CD4-positive, alpha-beta T cell treated with Interleukin-6 at 100 ng/mL for 8 hours (primary cell): ENCODE measurements around the gene MCCC1.

Experiments
- DNase-seq: peaks from one replicate; pipeline ENCODE4 v3.0.0-alpha.2; 2020; ENCODE audit warnings: mixed read lengths, low spot score

MCCC1 gene

GRCh38 chr3:182981038-182981380 is 118.3 kb downstream of the MCCC1 start:
- DNase-seq = no peak

- DNase-seq = peak; percentile 85
These were observed 118.9 kb downstream of the MCCC1 start, which contains the start of gene DCUN1D1 for GRCh38 chr3:182980204-182981037. DCUN1D1 (minus strand) TSS chr3:182980538; CDS start chr3:182980489, 49 bp downstream.

DNA sequence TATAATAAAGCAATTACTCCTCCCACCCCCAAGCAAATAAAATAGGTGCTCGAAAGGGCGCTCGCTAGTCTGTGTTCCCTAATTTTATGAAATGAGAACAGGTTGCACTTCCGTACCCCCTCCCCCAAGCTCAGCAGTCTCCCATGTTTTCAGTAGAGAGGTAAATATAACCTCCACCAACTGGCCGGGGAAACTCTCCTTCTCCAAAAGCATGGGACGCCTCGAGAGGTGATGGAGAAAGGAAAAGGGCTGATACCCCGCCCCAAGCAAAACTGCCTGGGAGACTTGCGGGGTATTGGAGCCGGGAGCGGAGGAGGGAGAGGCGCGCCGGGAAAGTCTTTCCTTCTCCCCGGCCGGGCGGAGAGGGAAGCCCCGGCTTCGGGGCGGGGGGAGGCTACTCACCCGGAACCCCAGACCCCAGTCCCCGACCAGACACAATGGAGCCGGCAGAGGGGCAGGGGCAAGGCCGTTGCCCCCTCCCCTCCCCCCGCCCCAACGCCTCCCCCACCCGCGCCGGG is 119.6 kb downstream of the MCCC1 start:
- DNase-seq = peak; percentile 11

DNA sequence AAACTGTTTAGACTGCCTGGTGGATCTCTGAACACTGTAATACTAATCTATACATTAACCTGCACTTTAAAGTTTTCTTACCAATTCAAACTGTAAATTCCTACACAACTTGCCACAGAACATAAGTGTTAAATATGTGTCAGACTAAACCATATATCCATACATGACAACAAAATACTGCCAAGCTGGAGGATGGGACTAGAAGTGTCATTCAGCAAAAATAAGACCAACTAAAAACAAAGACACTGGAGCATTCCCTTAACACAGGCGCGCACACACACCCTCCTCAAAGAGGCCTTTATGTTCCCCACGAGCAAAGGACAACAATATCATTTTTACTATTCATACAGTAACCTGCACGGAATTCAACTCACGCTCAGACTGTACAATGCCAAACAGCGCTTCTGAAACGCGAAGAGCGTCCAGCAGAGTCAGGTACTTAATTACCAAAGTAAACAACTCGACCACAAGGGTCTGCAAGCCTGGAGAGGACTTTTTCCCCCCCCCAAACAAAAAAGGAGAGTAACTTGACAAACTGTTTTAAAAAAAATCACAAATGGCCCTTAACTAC is 120.1 kb downstream of the MCCC1 start:
- DNase-seq = no peak

GRCh38 chr3:182978387-182978786 is 120.9 kb downstream of the MCCC1 start:
- no peak for DNase-seq

GRCh38 chr3:182973047-182973446 is 126.2 kb downstream of the MCCC1 start:
- no peak for DNase-seq

- DNase-seq = no peak
These were observed 126.9 kb downstream of the MCCC1 start for GRCh38 chr3:182972387-182972786.

GRCh38 chr3:182971637-182972036 is 127.7 kb downstream of the MCCC1 start:
- no peak for DNase-seq

DNA sequence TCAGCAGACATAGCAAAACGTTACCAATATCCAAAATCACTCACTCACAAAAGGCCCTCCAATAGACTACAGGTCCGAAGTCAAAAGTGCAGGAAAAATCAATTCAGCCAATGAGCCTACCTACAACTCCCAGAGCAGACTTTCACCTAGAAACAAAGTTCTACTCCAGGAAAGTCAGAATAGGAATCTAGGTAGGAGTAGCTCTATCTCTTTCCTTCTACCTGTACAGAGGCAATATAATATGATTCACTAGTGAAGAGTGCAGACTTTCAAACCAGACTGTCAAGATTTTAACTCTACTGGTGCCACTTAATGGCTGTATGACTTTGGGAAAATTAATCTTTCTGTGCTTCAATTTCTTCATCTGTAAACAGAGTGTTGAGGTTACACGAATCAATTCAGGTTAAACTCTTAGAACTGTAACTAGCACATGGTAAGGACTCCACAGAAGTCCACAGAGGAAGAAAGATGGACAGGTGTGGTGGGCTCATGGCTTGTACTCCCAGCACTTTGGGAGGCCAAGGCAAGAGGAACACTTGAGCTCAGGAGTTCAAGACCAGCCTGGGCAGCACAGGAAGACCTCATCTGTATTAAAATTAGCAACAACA is 128.4 kb downstream of the MCCC1 start:
- no peak for DNase-seq

GRCh38 chr3:182969853-182970252 is 129.4 kb downstream of the MCCC1 start:
- no peak for DNase-seq

DNA sequence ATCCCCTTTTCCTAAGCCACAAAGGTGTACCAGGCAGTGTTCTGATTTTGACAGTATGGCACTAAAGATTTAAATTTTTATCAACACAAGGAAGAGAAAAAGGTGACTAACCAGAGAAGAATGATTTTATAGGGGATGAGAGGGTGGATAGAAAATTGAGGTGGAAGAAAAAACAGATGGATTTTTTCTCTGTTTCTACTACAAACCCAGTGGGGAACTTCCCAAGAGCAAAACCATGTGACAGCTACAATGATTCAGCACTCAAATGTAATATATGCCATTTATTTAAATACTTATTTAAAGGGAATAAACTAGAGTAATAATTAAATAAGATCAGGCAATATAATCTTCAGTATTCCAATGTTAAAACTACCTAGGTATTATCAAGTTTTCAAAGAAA is 130.0 kb downstream of the MCCC1 start:
- no peak for DNase-seq

- peak; percentile 32 for DNase-seq
These were observed 131.8 kb downstream of the MCCC1 start for GRCh38 chr3:182967218-182968204.

- no peak for DNase-seq
These were observed 133.4 kb downstream of the MCCC1 start for GRCh38 chr3:182965861-182966366.
